ENCODE measurements around the gene ILKAP.

- TF ChIP-seq CTCF (IDR thresholded peaks at IDR 0.05) (no peak), POLR2A (IDR thresholded peaks at IDR 0.05) (no peak)
These were observed 58.4 kb downstream of the ILKAP start for GRCh38 chr2:238145046-238145445.
